ENCODE results near the gene GPA33.

GRCh38 chr1:167105271-167106118 is 15.3 kb upstream of the GPA33 start:
- no peak for TF ChIP-seq POLR2A (IDR thresholded peaks at IDR 0.05)
- TF ChIP-seq CTCF (IDR thresholded peaks at IDR 0.05) = no peak
